Spleen (tissue), 7 donors: ENCODE results near the gene WDR82.

Experiments
- POLR2AphosphoS5 ChIP-seq, 3 donors: sonication (generic); formaldehyde crosslinking; IDR thresholded peaks; one replicate each; pipeline ENCODE4 v1.5.1; 2017; ENCODE audit warnings: antibody characterized with exemption in 3 of 3
- TF ChIP-seq, protein P1 (sequence below), 11 experiments: fragments of 200-600 bp in 7 of 11; fragments of 450-650 bp in 4 of 11; sonication (generic) in 4 of 11; IDR thresholded peaks in 8 of 11; conservative IDR thresholded peaks in 3 of 11; 1 replicate in 7 of 11; 2 replicates in 4 of 11; pipeline versions ENCODE4 v1.4.0 to v1.8.0; 2016 to 2021; ENCODE audit warnings: antibody characterized with exemption in 11 of 11, inconsistent platforms in 4 of 11, mild to moderate bottlenecking in 1 of 11
- donor health status: DM: no; HTN: no; CAD: no; lungs with moderate emphysema.
- donor health status: DM: no; HTN: no; CAD: no.
- donor health status: DM: no; HTN: no; CAD: no.

- TF ChIP-seq, protein P1, sequence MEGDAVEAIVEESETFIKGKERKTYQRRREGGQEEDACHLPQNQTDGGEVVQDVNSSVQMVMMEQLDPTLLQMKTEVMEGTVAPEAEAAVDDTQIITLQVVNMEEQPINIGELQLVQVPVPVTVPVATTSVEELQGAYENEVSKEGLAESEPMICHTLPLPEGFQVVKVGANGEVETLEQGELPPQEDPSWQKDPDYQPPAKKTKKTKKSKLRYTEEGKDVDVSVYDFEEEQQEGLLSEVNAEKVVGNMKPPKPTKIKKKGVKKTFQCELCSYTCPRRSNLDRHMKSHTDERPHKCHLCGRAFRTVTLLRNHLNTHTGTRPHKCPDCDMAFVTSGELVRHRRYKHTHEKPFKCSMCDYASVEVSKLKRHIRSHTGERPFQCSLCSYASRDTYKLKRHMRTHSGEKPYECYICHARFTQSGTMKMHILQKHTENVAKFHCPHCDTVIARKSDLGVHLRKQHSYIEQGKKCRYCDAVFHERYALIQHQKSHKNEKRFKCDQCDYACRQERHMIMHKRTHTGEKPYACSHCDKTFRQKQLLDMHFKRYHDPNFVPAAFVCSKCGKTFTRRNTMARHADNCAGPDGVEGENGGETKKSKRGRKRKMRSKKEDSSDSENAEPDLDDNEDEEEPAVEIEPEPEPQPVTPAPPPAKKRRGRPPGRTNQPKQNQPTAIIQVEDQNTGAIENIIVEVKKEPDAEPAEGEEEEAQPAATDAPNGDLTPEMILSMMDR (IDR thresholded peaks at IDR 0.05 in 8 of 11, conservative IDR thresholded peaks at IDR 0.05 in 3 of 11) = no peak
- no peak for TF ChIP-seq POLR2AphosphoS5 (IDR thresholded peaks at IDR 0.05)
Observed at GRCh38 chr3:52288674-52289073, 10.2 kb upstream of the WDR82 start.
